HS-5 (cell line): ENCODE measurements around the gene FAM81A.
"Not testable (repeated sequence)": the region's sequence is repeated elsewhere in the genome, so short reads cannot be mapped to it uniquely, and the experiment has no call there.

Experiments
- DNase-seq: peaks from one replicate; pipeline ENCODE4 v3.0.0-alpha.2; 2012; ENCODE audit warnings: low read depth

FAM81A gene

DNA sequence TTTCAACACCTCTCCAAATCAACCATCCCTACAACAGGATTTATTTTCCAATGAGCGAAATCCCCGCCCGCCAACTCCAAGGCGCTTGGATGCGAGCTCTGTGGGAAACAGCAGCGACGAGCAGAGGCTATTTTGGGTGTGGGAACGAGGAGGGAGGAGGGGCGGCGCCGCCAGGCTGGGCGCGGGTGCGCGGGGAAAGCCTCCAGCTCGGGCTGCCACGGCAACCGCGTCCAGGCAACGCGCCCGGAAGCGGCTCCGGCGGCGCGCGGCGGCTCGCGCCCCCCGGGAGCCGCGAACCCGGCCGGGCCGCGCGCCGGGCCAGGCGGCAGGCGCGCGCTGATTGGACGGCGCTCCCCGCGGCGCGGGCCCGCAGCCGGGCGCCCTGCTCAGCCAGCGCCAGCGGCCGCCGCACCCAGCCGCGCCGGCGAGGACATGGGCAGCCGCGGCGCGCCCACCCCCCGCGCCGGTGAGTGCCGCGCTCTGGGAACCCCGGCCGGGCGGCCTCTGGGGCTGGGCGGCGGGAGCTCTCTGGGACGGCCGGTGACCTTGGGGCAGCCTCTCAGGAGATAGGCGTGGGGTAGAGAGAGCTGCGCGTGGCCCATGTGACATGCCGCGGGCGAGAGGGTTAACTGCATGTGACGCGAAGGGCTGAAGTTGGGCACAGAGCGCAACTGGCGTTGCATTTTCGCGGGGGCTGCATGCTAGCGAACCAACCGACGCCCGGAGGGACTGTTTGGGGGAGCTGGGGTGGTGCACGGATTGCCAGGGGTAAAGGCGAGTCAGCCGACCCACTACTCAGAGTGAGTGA is at the start of gene FAM81A:
Gene FAM81A (plus strand): TSS at position 370 of the 808 bp plus-strand sequence. CDS start 20,441 bp downstream, outside the sequence.
- DNase-seq = peak; percentile 19

GRCh38 chr15:59388670-59389069 is 49.3 kb upstream of the FAM81A start:
- DNase-seq = no peak

- DNase-seq = no peak
Measured at GRCh38 chr15:59392299-59392698, 45.7 kb upstream of the FAM81A start.

- no peak for DNase-seq
Measured at GRCh38 chr15:59394166-59394661, 43.8 kb upstream of the FAM81A start.

GRCh38 chr15:59396211-59396610 is 41.8 kb upstream of the FAM81A start:
- no peak for DNase-seq

- DNase-seq = no peak
Measured at GRCh38 chr15:59396679-59397078, 41.3 kb upstream of the FAM81A start.

GRCh38 chr15:59398220-59398619 is 39.8 kb upstream of the FAM81A start:
- DNase-seq = no peak

DNA sequence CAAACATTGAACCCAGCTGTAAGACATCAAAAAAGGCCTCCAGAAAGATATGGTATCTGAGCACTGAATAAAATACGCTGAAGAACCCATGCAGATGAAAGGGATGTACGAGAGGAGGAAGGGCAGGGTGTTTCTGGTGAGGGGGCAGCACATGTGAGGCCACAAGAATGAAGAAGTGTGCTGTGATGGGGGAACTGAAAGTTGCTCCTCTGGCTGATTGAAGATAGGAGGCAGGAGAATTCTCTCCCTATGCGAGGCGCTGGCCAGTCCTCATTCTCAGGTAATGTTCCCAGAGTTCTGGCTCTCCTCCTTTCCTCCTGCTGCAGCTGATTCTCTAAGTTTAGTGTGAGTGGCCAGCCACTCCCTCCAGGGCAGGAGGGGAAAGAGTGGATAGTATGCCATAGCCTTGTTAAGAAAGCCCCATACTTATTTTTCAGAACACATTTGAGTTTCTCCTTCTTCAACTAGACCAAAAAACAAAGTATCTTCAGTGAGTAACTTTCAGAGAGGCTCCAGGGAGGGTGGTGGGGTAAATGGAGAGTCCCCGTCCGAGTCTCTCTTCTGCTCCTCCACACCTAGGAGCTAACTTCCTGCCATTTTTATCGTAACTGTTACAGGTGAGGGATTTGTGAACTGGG is 38.4 kb upstream of the FAM81A start:
- DNase-seq = no peak

DNA sequence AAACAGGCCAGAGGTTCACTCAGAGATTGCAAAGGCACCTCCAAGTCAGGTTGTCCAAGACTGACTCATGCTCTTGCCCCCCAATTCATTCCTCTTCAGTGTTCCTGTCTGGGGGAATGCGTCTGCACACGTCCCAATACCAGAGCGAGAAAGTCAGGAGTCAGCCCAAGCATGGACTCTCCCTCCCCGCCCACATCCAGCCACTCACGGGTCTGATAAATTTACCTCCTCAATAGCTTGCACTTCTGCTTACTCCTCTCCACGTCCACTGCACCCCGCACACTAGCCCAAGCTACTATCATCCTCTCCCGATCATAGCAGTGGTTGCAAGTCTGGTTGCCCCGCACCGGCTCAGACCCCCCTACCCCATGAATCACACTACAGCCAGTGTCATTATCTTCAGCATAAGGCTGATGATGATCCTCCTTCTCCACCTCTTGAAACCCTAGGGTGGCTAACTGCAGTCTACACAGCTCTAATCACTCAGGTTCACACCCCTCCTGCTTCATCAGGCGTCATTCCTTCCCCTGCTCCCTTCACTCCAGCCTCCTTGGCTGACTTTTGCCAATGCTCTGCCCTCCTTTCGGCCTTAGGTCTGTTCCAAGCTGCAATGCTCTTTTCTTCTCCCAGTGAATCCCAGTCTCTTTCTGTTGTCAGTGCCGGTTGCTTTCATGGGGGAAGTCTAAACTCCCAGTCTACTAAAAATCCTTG is 37.7 kb upstream of the FAM81A start:
- no peak for DNase-seq

DNA sequence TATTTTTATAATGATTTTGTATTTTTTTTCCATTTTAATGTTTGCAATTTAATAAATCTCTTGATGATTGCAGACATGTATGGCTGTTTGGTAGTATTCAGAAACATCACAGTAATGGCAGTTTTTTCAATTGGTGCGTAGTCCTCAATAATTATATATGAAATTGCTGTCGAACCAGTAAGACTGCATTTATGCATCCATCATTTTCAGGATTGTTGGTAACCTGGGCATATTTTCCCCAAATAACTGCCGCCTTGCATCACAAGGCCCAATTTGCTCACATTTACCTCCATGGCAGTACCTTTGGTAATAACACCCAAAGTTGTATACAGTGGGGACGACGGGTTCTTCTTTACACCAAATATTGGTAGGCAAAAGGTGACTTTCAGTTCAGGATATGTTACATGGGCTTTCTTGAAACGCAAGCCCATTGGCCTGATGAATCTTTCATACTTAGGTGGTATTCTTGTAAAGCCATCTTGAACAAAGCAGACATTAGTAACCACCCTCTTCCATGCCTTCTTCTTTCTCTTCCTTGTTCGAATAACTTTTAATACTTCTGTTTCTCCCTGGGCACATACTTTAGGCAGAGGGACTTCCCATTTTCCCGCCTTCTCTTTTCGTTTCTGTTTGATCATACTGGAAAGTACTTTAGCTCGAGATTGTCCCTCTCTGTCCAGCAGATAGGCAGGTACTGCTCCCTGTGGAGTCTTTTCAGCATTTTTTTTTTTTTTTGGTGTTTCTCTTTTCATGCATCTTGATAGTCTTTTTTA is 36.7 kb upstream of the FAM81A start:
- not testable (repeated sequence) for DNase-seq

DNA sequence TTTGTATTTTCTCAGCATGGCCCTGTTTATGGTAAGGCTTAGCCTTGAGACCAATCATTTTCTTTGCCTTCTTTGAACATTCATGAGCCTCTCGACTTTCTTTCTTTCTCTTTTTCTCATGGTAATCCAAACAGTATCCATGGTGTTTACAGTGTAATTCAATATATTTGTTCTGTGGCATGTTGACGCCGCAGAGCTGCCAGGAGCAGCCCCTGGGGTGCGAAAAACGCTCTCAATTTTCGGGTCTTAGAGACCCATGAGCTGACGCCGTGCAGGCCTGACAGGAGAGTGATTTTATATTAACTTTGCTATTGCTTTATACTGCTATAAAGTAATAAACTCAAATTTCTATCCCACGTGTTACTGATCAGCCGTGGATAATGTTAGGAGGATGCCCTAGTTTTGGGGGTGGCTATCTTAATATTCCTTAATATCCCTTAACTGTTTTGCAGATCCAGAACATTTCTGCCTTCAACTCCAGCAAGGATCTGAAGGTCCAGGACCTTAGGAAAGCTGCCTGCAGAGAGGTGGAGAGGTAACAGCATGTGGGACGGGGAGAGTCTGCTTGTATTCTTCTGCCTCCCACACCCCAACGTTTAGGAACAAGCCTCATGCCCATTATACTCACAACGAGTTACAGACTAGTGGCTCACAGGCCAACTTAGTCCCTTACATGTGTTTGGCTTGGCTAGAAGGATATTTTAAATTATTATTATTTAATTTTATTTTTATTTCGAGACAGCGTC is 36.0 kb upstream of the FAM81A start:
- DNase-seq = no peak

DNA sequence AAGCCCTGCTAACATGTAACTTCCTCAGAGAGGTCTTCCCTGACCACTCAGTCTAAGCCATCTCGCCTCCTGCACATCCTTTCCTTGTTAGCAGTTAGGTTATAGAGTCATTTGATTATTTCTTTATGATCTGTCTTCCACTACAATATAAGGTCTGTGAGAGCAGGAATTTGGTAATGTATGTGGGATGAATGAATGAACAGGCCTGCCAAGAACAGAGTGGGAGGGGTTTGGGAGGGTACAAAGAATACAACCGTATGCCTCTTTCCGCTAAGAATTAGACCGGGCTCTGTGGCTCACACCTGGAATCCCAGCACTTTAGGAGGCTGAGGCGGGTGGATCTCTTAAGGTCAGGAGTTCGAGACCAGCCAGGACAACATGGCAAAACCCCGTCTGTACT is 32.9 kb upstream of the FAM81A start:
- DNase-seq = no peak

DNA sequence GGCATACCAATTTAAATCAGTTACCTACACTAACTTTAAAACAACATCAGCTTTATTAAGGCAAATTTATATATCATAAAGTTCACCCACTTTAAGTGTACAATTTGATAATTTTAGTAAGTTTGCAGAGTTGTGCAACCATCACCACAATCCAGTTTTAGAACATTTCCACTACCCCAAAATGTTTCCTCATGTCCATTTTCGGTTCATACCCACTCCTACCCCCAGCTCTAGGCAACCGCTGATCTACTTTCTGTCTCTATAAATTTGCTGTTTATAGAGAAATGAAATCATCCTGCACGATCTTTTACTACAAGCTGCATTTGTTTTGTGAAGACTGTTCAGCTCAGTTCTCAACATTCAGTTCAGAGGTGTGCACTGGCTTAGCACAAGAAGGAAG is 31.5 kb upstream of the FAM81A start:
- no peak for DNase-seq

GRCh38 chr15:59407946-59408345 is 30.0 kb upstream of the FAM81A start:
- DNase-seq = no peak

DNA sequence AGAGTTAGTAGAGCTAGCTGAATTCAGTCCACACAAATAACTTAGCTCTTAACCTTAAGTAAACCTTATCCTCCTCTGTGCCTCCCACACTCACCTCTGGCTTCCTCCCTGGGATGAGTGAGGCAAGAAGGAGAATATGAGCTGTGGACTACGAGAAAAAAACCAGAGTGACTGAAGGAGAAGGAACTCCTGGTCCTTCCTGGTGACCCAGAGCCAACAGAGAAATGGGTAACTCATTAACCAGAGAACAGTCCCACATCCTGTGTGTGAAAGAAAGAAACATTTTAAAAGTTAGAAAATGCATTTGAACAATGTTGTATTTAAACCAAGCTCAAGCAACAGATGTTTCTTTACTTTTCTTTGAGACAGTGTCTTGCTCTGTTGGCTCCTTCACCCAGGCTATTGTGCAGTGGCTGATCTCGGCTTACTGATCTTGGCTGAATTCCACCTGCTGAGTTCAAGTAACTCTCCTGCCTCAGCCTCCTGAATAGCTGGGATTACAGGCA is 27.5 kb upstream of the FAM81A start:
- no peak for DNase-seq

DNA sequence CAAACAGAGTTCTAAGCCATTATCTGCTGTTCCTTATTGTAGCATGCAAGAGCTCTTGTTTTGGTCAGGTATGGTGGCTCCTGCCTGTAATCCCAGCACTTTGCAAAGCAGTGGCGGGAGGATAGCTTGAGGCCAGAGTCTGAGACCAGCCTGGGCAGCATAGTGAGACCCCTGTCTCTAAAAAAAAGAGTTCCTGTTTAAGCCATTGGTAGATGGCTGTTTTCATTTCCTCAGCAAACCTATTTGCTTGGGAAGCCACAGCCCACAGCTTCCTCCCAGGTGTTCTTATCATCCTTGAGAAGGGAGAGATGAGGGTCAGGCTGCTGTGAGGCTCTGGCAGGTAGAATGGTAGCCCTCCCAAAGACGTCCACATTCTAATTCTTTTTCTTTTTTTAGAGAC is 24.4 kb upstream of the FAM81A start:
- DNase-seq = no peak

DNA sequence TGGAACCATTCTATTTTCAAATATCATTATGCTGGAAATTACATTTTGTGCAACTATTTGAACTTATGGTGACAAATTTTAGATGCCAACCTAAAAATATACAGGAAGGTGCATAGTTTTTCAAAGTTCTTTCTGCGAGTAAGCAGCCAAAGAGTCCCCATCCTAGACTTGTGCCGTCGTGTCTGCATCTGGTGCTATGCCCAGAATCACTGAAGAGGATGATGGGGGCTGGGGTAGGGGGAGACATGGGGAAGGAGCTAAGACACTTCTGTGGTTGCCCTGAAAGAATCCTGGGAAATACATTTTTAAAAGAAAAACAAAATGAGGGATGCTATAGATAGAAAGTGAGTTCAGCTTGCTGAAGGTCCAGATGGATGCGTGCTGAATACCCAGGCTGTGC is 21.2 kb upstream of the FAM81A start:
- DNase-seq = no peak

- DNase-seq = no peak
Measured at GRCh38 chr15:59419170-59419569, 18.8 kb upstream of the FAM81A start.

DNA sequence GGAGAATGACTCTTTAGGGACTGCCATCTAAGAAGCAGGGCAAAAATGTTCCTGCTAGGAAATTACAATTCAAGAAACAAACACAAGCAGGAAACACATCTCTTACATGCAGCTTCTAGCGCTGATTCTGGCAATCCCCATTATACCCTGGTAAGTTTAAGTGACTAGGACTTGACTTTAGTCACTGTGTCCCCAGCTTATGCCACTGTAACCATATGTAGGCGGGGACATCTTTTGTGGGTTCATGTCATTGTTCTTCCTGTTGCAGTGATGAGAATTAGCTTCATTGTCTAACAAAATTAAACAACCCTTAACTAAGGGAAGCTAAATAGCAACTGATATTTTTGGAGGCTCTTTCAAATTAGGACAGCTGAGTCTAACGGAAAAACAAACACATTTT is 17.9 kb upstream of the FAM81A start:
- DNase-seq = no peak

DNA sequence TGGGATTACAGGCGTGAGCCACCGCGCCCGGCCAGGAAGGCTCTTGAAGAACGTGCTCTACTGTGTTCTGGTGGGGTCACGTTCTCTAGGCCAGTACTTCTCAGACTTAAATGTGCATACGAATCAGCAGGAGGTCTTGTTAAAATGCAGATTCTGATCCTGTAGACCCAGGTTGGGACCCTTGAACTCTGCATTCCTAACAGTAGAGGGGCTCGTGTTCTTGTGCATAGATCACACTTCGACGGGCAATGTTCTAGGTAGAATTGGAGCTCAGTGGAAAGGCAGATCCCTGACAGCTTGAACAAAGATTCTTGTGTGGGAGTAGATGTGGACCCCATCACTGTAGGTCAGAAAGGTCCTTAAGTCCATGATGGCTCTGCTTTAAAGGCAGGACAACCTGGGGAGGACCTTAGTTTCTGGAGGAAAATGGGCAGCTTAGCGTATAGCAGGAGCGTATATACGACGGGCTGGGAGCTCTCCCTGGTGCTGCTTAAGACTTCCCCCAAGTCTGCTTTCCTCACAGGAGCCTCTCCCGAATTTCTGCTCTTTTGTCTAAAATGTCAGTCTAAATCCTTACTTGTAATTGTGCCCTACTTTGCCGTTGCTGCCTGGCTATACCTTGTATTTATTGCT is 16.9 kb upstream of the FAM81A start:
- DNase-seq = no peak

- DNase-seq = no peak
Measured at GRCh38 chr15:59424616-59425015, 13.4 kb upstream of the FAM81A start.
